Breast epithelium (tissue), 4 donors: ENCODE data around the gene TBX15. TPM values are rescaled to one million over a fixed set of nuclear protein-coding genes. Genes with fewer than 3 reads are reported as not detected.

ENCODE experiments used
- DNase-seq, 2 donors: peaks; one replicate each; pipeline ENCODE4 v3.0.0-alpha.2; 2019; ENCODE audit warnings: low spot score in 2 of 2
- H3K27ac ChIP-seq, 2 donors: fragments of 200-600 bp; sonication (generic) in 1 of 2; one replicate each; pipeline ENCODE4 v1.5.1; 2016 to 2019; ENCODE audit warnings: mild to moderate bottlenecking in 1 of 2
- H3K27me3 ChIP-seq, 2 donors: fragments of 200-600 bp; sonication (generic) in 1 of 2; one replicate each; pipeline versions ENCODE4 v1.5.1 to v1.6.0; 2017 to 2019; ENCODE audit warnings: control low read depth in 1 of 2, mild to moderate bottlenecking in 1 of 2
- H3K36me3 ChIP-seq: fragments of 200-600 bp; one replicate; pipeline ENCODE4 v1.5.1; 2019
- H3K4me1 ChIP-seq, 2 donors: fragments of 200-600 bp; sonication (generic); one replicate each; pipeline ENCODE4 v1.5.1; 2016 to 2019; ENCODE audit warnings: control low read depth in 1 of 2
- H3K4me3 ChIP-seq, 3 donors: fragments of 200-600 bp; sonication (generic); 1 replicate in 2 of 3; 2 replicates in 1 of 3; pipeline ENCODE4 v1.5.1; 2016 to 2019; ENCODE audit warnings: mild to moderate bottlenecking in 3 of 3, moderate library complexity in 2 of 3
- H3K9me3 ChIP-seq, 2 donors: fragments of 200-600 bp; sonication (generic) in 1 of 2; one replicate each; pipeline ENCODE4 v1.5.1; 2016 to 2019; ENCODE audit warnings: control low read depth in 1 of 2
- POLR2A ChIP-seq: fragments of 450-650 bp; IDR thresholded peaks from one replicate; pipeline ENCODE4 v1.6.1; 2016; ENCODE audit warnings: antibody characterized with exemption, mild to moderate bottlenecking, moderate library complexity
- POLR2AphosphoS5 ChIP-seq, 3 donors: sonication (generic); formaldehyde crosslinking; IDR thresholded peaks; one replicate each; pipeline ENCODE4 v1.6.1; 2017; ENCODE audit warnings: antibody characterized with exemption in 3 of 3
- intact Hi-C: fragments of 100-400 bp; cut with DNase I; formaldehyde crosslinking; loops from one replicate; pipeline ENCODE4 v1.15.1; 2023; ENCODE audit warnings: low total_unique reads
- total RNA-seq, 3 donors: library from RNA; depleted of rRNA; stranded (reverse); fragments of >200 nt; gene quantifications; one replicate each; pipeline ENCODE4 v1.1.0, GENCODE V29; 2016
- TF ChIP-seq, protein P1 (sequence below), 3 donors: fragments of 450-650 bp; IDR thresholded peaks; one replicate each; pipeline ENCODE4 v1.5.1; 2016 to 2017; ENCODE audit warnings: antibody characterized with exemption in 3 of 3, mild to moderate bottlenecking in 3 of 3, moderate library complexity in 3 of 3

The TBX15 gene
- total RNA-seq, 3 donors from 2014 or later: 5.9 to 60.0 (median 34.1) TPM

DNA sequence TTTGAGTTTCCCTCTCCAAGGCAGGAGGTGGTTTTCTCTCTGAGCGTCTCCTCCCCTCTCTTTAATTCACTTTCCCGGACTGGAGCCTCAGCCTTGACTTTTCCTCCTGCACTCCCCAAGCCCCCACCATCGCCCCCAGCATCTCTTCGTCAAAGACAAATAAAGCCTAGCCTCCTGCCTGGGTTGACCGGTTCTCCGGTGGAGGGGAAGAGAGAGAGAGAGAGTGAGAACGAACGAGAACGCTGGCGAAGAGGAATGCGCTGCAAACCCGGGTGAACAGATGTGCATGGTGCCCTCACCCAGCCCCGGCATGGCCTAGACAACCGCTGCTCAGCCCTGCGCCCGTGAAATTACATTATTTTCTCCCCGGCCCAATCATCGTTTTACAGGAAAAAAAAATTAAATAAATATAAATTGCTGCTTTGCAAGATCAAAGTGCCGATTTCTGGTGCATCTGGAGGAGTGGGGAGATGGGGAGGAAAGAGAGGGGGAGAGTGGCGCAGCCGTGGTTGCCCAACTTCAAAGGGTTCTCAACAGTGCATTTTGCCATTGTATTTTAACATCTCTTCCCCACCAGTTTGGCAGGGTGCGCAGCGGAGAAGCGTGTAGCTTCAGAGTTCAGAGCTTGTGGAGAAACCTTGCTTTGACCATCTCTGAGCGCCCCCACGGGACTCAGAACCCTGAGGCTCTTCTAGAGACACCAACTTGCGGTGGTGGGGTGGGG is 11.4 kb upstream of the TBX15 start:
- Histone ChIP-seq H3K27me3 (peaks cover 0 to 84% of the 10 kb centered on the region in 2 donors), H3K27ac (peak overlapping the region in 1 of 2 donors; percentile 91), H3K36me3 (no peaks in the 10 kb centered on the region), H3K4me3 (peak overlapping the region in 1 of 3 donors; percentile 63), H3K9me3 (no peaks in the 10 kb centered on the region), H3K4me1 (peaks cover 0 to 6% of the 10 kb centered on the region in 2 donors)
- TF ChIP-seq, protein P1, sequence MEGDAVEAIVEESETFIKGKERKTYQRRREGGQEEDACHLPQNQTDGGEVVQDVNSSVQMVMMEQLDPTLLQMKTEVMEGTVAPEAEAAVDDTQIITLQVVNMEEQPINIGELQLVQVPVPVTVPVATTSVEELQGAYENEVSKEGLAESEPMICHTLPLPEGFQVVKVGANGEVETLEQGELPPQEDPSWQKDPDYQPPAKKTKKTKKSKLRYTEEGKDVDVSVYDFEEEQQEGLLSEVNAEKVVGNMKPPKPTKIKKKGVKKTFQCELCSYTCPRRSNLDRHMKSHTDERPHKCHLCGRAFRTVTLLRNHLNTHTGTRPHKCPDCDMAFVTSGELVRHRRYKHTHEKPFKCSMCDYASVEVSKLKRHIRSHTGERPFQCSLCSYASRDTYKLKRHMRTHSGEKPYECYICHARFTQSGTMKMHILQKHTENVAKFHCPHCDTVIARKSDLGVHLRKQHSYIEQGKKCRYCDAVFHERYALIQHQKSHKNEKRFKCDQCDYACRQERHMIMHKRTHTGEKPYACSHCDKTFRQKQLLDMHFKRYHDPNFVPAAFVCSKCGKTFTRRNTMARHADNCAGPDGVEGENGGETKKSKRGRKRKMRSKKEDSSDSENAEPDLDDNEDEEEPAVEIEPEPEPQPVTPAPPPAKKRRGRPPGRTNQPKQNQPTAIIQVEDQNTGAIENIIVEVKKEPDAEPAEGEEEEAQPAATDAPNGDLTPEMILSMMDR (IDR thresholded peaks at IDR 0.05): no peak
- TF ChIP-seq POLR2A (no peak), POLR2AphosphoS5 (IDR thresholded peaks at IDR 0.05) (no peak)
- intact Hi-C loops: no loop called here
- no peak for DNase-seq

DNA sequence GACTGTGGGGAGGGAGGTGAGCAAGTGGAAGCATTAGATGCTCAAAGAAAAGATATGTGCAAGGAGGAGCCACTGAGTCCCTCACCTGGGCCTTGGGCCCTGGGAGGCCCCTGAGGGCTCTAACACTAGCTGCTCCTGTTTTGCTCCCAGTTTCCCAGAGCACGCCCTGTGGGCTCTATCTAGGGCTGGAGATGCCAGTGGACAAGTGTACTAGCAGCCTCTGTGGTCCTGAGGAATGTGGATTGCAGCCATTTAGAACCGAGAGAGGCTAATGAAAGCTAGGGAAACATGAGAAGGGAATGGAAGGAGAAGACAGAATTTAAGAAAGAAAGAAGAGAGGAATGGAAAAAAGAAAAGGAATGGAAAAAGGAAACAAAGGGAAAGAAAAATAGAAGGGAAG is 10.0 kb upstream of the TBX15 start:
- H3K9me3 ChIP-seq: no peaks in the 10 kb centered on the region
- no peak overlapping the region for H3K27ac ChIP-seq
- H3K4me1 ChIP-seq: peaks cover 0 to 6% of the 10 kb centered on the region in 2 donors
- intact Hi-C loops: no loop called here
- TF ChIP-seq, protein P1 (IDR thresholded peaks at IDR 0.05): no peak
- TF ChIP-seq POLR2AphosphoS5 (IDR thresholded peaks at IDR 0.05): no peak
- TF ChIP-seq POLR2A: no peak
- H3K27me3 ChIP-seq: peaks cover 0 to 86% of the 10 kb centered on the region in 2 donors
- no peak for DNase-seq
- H3K4me3 ChIP-seq: no peak overlapping the region
- H3K36me3 ChIP-seq: no peaks in the 10 kb centered on the region

DNA sequence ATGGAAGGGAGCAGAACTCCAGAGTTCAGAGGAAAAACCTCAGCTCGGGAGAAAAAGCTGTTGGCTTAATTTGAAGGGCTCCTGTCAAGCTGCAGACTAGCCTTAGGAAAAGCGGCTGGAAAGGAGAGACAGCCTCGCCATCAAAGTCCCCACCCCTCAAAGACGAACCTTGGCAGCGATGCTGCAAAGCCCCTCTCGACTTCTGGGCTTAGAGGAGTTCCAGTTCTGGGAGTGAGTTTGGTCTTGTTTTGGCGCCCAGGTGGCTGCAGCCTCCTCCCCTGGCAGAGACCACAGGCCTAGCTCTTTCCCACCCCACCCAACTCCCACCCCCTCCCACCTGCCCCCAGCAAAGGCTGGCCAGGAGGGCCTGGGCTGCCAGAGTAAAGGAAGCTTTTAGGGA is 9.1 kb upstream of the TBX15 start:
- no peaks in the 10 kb centered on the region for H3K36me3 ChIP-seq
- peaks cover 0 to 90% of the 10 kb centered on the region in 2 donors for H3K27me3 ChIP-seq
- no peak overlapping the region for H3K27ac ChIP-seq
- no peak for DNase-seq
- H3K4me1 ChIP-seq: peaks cover 0 to 6% of the 10 kb centered on the region in 2 donors
- intact Hi-C loops: no loop called here
- H3K4me3 ChIP-seq: no peak overlapping the region
- TF ChIP-seq POLR2AphosphoS5 (IDR thresholded peaks at IDR 0.05) (no peak), POLR2A (no peak)
- TF ChIP-seq, protein P1 (IDR thresholded peaks at IDR 0.05): no peak
- H3K9me3 ChIP-seq: no peaks in the 10 kb centered on the region

DNA sequence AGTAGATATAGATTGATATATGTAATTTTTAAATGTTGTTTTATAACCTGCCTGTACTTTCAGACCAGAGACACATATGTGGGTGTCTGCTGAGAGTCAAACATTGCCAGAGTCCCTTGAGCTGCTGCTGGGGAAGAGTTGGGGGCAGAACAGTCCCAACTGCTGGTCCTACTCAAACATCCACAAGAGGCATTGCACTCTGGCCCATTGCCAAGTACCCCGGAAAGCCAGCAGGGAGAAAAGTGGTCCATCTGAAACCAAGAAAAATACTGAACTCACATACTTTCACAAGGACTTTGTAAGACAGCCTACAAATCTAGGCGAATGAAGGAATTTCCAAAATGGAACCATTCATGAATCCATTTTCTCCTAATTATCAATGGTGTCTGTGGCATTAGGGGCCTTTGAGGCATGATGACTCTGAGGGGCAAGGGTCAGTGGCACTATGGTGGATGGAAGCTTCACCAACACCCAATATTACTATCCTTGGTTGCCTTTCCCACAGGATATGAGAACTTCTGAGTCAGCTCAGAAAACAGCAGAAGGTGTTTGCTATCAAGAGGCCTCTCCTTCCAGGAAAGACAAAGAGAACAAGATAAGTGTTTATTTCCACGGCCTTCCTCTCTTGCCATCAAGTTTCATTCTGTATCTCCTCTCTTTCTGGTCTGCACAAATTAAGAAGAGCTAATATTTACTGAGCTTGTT is 7.3 kb upstream of the TBX15 start:
- Histone ChIP-seq H3K27me3 (peaks cover 0 to 93% of the 10 kb centered on the region in 2 donors), H3K4me1 (peaks cover 0 to 2% of the 10 kb centered on the region in 2 donors), H3K36me3 (no peaks in the 10 kb centered on the region), H3K4me3 (no peak overlapping the region), H3K27ac (no peak overlapping the region), H3K9me3 (no peaks in the 10 kb centered on the region)
- intact Hi-C loops: no loop called here
- no peak for DNase-seq
- TF ChIP-seq, protein P1 (IDR thresholded peaks at IDR 0.05): no peak
- no peak for TF ChIP-seq POLR2A

DNA sequence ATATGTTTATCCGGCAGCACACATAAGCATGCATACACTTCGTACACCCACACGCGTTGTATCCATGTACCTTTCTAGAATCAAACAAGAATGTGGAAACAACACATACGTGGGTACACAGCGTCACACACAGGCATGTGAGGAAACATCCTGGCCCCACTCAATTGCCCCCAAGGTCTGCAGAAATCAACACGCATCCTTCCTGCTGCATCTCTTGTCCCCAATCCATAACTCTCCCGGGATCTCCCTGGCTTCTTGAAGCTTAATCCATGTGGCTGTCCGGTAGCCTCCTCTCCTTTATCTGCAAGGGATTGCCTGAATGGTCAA is 5.5 kb upstream of the TBX15 start:
- intact Hi-C loops: no loop called here
- H3K36me3 ChIP-seq: no peaks in the 10 kb centered on the region
- TF ChIP-seq POLR2A: no peak
- no peak for TF ChIP-seq POLR2AphosphoS5 (IDR thresholded peaks at IDR 0.05)
- TF ChIP-seq, protein P1 (IDR thresholded peaks at IDR 0.05): no peak
- no peak overlapping the region for H3K27ac ChIP-seq
- peaks cover 0 to 94% of the 10 kb centered on the region in 2 donors for H3K27me3 ChIP-seq
- no peaks in the 10 kb centered on the region for H3K9me3 ChIP-seq
- H3K4me3 ChIP-seq: no peak overlapping the region
- no peak for DNase-seq
- H3K4me1 ChIP-seq: no peaks in the 10 kb centered on the region
